Adrenal gland (tissue), 12 donors: ENCODE measurements around the gene GMEB2. TPM values are rescaled to one million over a fixed set of nuclear protein-coding genes. Genes with fewer than 3 reads are reported as not detected.

Experiments used
- DNase-seq, 7 donors: peaks; one replicate each; pipeline ENCODE4 v3.0.0-alpha.2; 2019 to 2020
- H3K27ac ChIP-seq, 5 donors: fragments of 200-600 bp; sonication (generic) in 4 of 5; 1 replicate in 3 of 5; 2 replicates in 2 of 5; pipeline versions ENCODE4 v1.5.1 to v1.8.0; 2016 to 2020; ENCODE audit warnings: mild to moderate bottlenecking in 1 of 5
- H3K27me3 ChIP-seq: fragments of 200-600 bp; 2 replicates; pipeline ENCODE4 v1.8.0; 2021
- H3K36me3 ChIP-seq, 2 donors: fragments of 200-600 bp; replicated peaks in 1 of 2; 1 replicate in 1 of 2; 2 replicates in 1 of 2; pipeline versions ENCODE4 v1.5.1 to v1.8.0; 2018 to 2022
- H3K4me1 ChIP-seq, 2 donors: fragments of 200-600 bp; replicated peaks in 1 of 2; 1 replicate in 1 of 2; 2 replicates in 1 of 2; pipeline versions ENCODE4 v1.5.1 to v1.8.0; 2018 to 2021
- H3K4me3 ChIP-seq, 4 donors: fragments of 200-600 bp; sonication (generic) in 3 of 4; one replicate each; pipeline ENCODE4 v1.5.1; 2016 to 2018
- H3K9me3 ChIP-seq, 3 donors: fragments of 200-600 bp; sonication (generic) in 1 of 3; replicated peaks in 1 of 3; 1 replicate in 2 of 3; 2 replicates in 1 of 3; pipeline versions ENCODE4 v1.5.1 to v1.8.0; 2016 to 2021
- CTCF ChIP-seq, 6 experiments: fragments of 450-650 bp in 4 of 6; fragments of 200-600 bp in 2 of 6; sonication (generic) in 1 of 6; IDR thresholded peaks; 1 replicate in 5 of 6; 2 replicates in 1 of 6; pipeline versions ENCODE4 v1.5.1 to v1.8.0; 2016 to 2021; ENCODE audit warnings: antibody characterized with exemption in 6 of 6, mild to moderate bottlenecking in 2 of 6, moderate library complexity in 1 of 6
- POLR2A ChIP-seq, 2 donors: fragments of 450-650 bp; IDR thresholded peaks; one replicate each; pipeline ENCODE4 v1.6.1; 2017; ENCODE audit warnings: antibody characterized with exemption in 2 of 2, mild to moderate bottlenecking in 2 of 2, moderate library complexity in 1 of 2
- WGBS, 4 donors: extraction: QIAGEN DNeasy Blood & Tissue Kit in 2 of 4; methylation state at CpG; one replicate each; pipeline versions ENCODE4 v1.1.5 to v1.1.7; 2013 to 2017; 5-methylcytosine and 5-hydroxymethylcytosine counted together
- intact Hi-C, 2 donors: fragments of 100-400 bp; cut with DNase I; formaldehyde crosslinking; loops; one replicate each; pipeline versions ENCODE4 v1.14.1 to v1.15.0; 2022 to 2023
- polyA plus RNA-seq, 3 donors: library from polyadenylated mRNA; stranded (reverse); fragments of 200-250 nt in 2 of 3; fragments of 350-450 nt in 1 of 3; fragmentation: Illumina TruSeq in 1 of 3; extraction: RNeasy Lipid Tissue Mini Kit (QIAGEN cat#74804) in 1 of 3; gene quantifications; one replicate each; pipeline ENCODE4 v1.2.3, GENCODE V29; 2013 to 2014
- total RNA-seq, 9 donors: library from RNA; depleted of rRNA in 4 of 9; stranded (reverse); fragments of >200 nt in 4 of 9; fragments of 120-200 nt in 1 of 9; fragmentation: NEBNext Ultra II Directional in 1 of 9; extraction: Animal tissue kit (Norgen Biotek cat#: 25700) in 1 of 9; gene quantifications; one replicate each; pipeline versions ENCODE4 v1.1.0 to v1.2.4, GENCODE V29; 2013 to 2023
- donor health status: healthy with polysubstance abuse.
- donor health status: Bipolar disorder and iron deficiency.
- donor health status: DM: yes; HTN: yes; CAD: no.
- donor health status: DM: no; HTN: no; CAD: no.
- donor health status: DM: no; HTN: no; CAD: no.
- donor health status: DM: yes; HTN: yes; CAD: no.

The GMEB2 gene
- total and polyA plus RNA-seq, 12 donors = 4.2 to 18.2 (median 12.5) TPM

- Histone ChIP-seq H3K27me3 (no peaks in the 10 kb centered on the region), H3K36me3 (no peaks in the 10 kb centered on the region), H3K9me3 (no peaks in the 10 kb centered on the region), H3K4me3 (no peak overlapping the region), H3K4me1 (no peaks in the 10 kb centered on the region), H3K27ac (no peak overlapping the region)
- 85 to 92% (median 89%) methylated on average over 23 of the region's 23 CpGs for WGBS, 4 donors
- intact Hi-C loops = no loop called here
- DNase-seq = no peak
- TF ChIP-seq CTCF (IDR thresholded peaks at IDR 0.05) (no peak), POLR2A (IDR thresholded peaks at IDR 0.05) (no peak)
Measured at GRCh38 chr20:63582382-63583063, 44.4 kb downstream of the GMEB2 start.

DNA sequence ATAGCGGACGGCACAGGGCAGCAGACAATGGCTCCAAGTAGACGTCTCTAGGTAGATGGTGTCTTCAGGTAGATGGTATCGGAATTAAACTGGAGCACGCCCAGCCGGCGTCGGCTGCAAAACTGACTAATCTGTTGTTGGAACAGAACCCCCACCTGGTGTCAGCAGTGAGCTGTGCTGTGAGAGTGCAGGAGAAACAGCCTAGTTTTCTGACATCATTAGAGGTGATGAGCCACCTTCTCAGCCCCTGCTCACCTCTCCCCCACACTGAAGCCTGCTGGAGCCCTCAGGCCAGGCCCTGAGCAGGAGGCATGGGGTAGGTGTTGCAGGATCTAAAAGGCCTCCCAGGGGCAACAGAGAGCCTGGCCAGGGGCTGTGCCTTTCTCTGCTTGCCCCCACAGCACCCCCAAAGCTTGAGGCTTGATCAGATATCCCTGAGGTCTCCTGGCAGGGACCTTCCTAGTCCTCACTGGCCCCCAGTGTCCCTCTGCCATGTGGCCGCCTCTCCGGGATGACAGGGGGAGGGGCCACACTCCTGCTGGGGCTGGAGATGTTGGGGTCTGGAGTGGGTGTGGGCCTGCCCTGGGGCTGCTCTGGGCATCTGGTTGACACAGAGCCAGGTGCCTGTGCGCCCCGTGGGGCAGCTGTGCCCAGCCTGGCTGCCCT is 46.0 kb downstream of the GMEB2 start:
- Histone ChIP-seq H3K36me3 (no peaks in the 10 kb centered on the region), H3K9me3 (no peaks in the 10 kb centered on the region), H3K4me1 (no peaks in the 10 kb centered on the region), H3K4me3 (no peak overlapping the region), H3K27ac (no peak overlapping the region), H3K27me3 (no peaks in the 10 kb centered on the region)
- 38 to 59% (median 45%) methylated on average over 6 to 12 of the region's 12 CpGs for WGBS, 4 donors
- intact Hi-C loops = no loop called here
- TF ChIP-seq CTCF (IDR thresholded peaks at IDR 0.05) (peak in 5 of 6 experiments; percentile 28 to 48 (median 37)), POLR2A (IDR thresholded peaks at IDR 0.05) (no peak)
- DNase-seq = peak in 6 of 7 donors; percentile 56 to 76 (median 62)

- H3K4me1 ChIP-seq = no peaks in the 10 kb centered on the region
- H3K27ac ChIP-seq = no peak overlapping the region
- no peaks in the 10 kb centered on the region for H3K27me3 ChIP-seq
- WGBS, 4 donors = 65 to 71% (median 67%) methylated on average over 18 to 19 of the region's 19 CpGs
- no peak for DNase-seq
- no peak overlapping the region for H3K4me3 ChIP-seq
- no peak for TF ChIP-seq CTCF (IDR thresholded peaks at IDR 0.05)
- TF ChIP-seq POLR2A (IDR thresholded peaks at IDR 0.05) = no peak
- intact Hi-C loops = no loop called here
- H3K36me3 ChIP-seq = no peaks in the 10 kb centered on the region
- H3K9me3 ChIP-seq = no peaks in the 10 kb centered on the region
Measured at GRCh38 chr20:63579017-63579694, 47.7 kb downstream of the GMEB2 start.

DNA sequence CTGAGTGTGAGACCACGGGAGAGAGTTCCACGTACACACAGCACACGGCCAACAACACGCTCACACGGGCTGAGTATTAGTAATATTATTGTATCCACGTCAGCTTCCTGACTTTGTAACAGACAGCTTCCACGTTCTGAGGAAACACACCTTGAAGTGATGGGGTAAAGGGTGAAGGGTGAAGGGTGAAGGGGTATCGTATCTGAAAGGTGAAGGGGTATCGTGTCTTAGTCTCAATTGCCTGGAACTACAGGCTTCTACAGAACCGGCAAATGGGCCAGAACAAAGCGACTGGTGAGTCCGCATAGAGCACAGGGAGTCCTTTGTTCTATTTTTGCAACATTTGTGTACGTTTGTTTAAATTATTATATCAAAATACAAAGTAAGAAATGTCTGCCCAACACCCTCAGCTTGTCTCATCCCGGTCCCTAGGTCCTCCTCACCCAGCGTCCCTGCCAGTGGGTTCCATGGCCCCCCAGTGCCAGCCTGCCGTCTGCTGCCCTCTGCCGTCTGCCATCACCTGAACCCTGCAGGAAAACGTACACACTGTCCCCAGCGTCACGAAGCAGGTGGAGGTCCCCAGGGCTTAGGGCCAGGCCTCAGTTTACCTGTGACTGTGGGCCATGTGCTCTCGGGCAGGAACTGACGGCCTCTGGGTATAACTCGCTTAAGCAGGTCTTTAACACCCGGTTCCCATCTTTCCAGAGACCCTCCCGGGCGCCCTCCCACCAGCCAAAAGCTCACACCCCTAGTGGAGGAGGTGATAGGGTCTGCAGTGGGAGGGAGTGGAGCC is 48.5 kb downstream of the GMEB2 start:
- 77 to 79% (median 77%) methylated on average over 24 to 26 of the region's 26 CpGs for WGBS, 4 donors

More for the DNA sequence above, 48.5 kb downstream of the GMEB2 start:
- intact Hi-C loops = no loop called here
- peaks cover 1 to 2% of the 10 kb centered on the region in 2 donors for H3K4me1 ChIP-seq
- no peak for TF ChIP-seq POLR2A (IDR thresholded peaks at IDR 0.05)
- TF ChIP-seq CTCF (IDR thresholded peaks at IDR 0.05) = no peak
- no peak overlapping the region for H3K4me3 ChIP-seq
- H3K27ac ChIP-seq = no peak overlapping the region
- H3K36me3 ChIP-seq = no peaks in the 10 kb centered on the region
- no peak for DNase-seq
- H3K9me3 ChIP-seq = no peaks in the 10 kb centered on the region
- H3K27me3 ChIP-seq = no peaks in the 10 kb centered on the region
